HG02943 (cell line): ENCODE data around the gene LMO1.

ENCODE experiments used
- ATAC-seq: cut with Tn5 transposase; IDR thresholded peaks from one replicate; pipeline ENCODE4 v1.9.1; 2021; ENCODE audit warnings: mild to moderate bottlenecking, low read depth, moderate library complexity; ENCODE audit not compliant: unreplicated experiment

Gene LMO1

GRCh38 chr11:8230178-8230859, 33.4 kb downstream of the LMO1 start:
- no peak for ATAC-seq

DNA sequence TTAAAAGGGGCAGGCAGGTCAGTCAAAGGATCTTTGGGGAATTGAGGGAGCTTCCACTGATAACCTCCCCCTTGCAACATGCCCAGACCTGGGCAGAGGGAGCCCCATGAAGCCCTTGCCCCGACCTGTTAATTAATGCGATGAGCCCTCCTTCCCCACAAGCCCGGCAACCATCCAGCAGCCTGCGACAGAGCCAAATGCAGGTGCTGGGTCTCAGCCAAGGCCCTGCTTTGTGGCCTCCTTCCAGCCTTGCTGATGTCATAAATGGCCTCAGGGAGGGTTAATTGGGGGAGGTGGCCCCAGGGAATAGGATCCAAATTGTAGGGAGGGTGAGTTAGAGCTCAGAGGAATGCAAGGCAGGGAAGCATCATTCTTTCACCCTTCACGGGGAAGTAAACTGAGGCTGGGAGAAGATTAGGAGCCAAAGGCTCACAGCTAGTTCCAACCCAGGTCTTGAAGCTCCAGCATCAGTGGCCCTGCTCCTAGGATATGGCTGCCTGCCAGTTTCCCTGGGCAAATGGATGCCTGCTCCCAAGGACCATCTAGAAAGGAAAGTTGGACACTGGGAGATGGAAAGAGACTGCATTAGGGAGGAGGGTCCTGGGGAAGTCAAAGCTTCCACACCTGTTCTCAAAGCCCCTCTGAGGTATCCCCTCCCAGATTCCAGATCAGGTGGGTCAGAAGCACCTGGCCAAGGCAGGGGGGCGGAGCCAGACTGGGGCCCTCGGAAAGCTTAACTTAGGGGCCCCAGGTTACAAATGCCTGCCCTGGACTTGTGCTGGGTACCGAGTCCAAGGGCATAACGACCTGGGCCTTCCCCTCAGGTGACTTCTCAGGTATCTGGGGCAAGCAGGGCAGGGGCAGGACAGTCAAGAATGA, 34.1 kb downstream of the LMO1 start:
- ATAC-seq = no peak

DNA sequence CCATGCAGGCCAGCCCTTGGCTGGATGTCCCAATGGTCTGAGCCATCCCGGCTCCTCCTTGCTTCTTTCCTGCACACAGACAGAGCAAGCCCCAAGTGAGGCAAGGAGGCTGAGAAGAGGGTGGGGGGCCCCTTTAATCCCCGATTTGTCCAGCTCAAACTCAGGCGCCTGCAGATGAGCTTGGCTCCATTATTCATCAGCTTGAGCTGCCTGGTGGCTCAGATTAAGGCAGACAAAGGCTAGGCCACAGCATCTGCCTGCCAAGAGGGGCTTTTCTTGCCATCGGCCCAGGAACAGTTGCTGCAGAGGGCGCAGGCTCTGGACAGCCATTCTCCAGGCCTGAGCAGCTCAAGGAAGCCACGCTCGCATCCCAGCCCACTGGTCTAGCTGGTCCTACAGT, 35.4 kb downstream of the LMO1 start:
- no peak for ATAC-seq

- ATAC-seq = no peak
Measured at GRCh38 chr11:8227156-8228152, 36.2 kb downstream of the LMO1 start.

- ATAC-seq = no peak
Measured at GRCh38 chr11:8225589-8226036, 38.1 kb downstream of the LMO1 start.

DNA sequence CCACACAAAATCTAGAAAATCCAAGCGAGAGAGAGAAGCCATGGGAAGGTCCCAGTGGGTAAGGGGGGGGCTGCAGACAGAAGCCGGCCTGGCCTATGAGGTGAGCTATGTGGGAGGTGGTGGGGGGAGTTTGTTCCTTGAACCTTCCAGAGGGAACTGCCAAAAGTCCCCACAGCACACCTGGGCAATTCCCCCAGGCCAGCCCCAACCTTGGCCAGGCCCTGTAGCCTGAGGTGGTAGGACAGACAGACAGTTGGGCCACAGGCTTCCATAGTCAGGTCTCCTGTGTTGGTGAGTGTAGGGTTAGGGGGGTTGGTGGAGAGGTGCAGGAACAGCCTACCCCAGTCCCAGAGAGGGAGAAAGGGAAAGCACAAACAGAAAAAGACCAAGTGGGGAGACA, 39.0 kb downstream of the LMO1 start:
- no peak for ATAC-seq

DNA sequence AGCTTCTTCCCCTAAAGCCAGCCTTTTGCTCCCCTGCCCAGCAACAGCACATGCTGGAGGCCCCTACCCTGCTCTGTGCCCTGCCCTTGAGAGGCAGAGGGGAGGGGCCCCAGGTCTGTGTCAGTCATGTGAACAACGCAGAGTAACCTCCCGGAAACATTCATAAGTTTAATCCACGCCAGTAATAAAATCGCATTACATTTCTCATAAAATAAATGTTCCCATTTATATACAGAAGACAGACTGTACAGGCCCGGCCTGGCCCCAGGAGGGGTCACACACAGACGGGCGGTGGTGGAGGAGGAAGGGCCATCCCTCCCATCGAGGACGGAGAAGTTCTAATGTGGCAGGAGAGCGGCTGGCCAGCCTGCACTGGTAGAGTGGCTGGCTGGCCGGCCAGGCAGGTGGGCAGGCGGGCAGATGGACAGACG, 39.5 kb downstream of the LMO1 start:
- no peak for ATAC-seq

GRCh38 chr11:8223513-8223900, 40.2 kb downstream of the LMO1 start:
- ATAC-seq = no peak

GRCh38 chr11:8222820-8223512, 40.7 kb downstream of the LMO1 start:
- no peak for ATAC-seq

DNA sequence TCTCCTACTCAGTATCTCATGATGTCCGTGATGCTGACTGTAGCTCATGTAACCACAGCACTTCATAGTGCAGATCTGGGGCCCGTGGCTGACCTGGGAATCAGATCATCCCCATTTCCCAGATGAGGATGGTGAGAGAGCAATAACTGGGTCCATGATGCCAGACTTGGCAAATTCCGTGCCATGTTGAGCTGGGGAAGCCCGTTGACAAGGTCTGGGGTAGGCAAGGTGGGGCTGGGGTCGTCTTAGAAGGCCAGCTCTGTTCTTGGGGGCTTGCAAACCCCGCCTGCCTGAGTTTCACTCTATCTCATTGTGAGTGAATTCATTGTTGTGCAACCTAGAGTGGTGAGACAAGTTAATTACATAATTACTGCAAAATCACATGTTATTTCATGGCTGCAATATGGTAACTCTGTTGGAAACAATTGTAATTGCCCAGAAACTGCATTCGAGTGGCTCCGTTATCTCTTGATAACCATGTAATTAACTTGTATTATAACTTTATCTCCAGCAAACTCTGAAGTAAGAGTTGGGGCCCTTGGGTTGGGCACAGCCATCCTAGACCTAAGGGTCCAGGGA, 41.7 kb downstream of the LMO1 start:
- no peak for ATAC-seq

DNA sequence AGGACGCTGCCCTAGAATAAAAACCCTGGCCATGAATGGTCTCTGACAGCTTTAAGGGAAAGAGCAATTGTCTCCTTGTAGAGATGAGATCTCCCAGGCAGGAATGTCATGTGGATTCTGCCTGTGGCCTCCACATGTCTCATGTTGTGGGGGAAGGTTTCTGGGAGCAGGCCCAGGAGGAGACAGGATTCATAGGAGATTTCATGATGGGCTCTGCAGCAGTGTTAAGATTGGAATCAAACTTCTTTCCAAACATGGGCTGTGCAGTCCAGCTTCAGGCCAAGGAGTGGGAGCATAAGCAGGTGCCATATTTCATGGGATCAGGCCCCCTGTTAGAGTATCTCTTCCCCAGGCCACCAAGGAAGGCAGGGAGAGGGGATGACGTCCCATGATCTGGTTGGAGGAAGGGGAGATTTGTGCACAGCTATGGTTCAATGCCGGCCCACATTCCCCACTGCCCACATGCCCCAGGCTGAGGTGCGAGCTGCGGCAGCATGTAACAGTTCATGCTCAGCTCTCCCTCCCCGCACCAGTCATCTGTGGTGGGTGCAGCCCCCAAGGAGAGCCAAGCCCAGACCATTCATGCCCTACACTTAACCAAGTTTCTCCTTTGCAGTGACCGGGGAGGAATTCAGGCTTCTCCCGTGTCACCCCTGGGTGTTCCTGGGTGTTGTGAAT, 42.5 kb downstream of the LMO1 start:
- ATAC-seq = no peak

DNA sequence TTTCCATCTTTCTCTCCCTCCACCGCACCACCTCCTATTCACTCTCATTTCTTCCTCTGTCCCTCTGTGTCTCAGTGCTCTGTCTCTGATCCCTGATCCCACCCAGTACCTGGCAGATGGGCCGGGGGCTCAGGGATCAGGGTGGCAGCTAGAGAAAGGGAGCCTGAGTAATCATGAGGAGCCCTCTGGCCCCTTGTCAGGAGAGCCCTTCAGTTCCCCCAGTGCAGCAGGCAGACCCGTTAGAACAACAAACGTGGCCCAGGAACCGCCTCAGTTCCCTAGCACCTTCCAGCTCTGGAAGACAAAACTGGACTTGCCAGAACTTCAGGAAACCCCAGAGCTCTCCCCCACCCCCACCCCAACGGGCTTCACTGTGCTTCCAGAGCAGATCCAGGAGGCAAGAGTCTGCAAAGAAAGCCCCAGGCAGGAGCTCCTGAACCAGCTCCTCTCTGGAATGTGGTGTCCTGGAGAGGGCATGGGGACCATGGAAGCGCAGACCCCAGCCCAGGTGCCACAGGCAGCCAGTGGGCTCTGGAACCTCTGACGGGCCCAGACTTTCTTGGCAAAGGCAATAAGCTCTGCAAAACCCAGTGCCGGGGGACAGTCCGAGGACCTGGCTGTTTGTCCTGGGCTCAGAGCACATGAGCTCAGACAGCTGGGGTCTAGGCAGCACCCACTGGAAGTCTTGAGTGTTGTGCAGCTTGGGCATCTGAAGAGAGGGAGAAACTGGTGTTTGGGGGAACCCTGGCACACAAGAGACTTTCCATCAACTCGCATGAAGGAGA, 43.2 kb downstream of the LMO1 start:
- ATAC-seq = no peak

DNA sequence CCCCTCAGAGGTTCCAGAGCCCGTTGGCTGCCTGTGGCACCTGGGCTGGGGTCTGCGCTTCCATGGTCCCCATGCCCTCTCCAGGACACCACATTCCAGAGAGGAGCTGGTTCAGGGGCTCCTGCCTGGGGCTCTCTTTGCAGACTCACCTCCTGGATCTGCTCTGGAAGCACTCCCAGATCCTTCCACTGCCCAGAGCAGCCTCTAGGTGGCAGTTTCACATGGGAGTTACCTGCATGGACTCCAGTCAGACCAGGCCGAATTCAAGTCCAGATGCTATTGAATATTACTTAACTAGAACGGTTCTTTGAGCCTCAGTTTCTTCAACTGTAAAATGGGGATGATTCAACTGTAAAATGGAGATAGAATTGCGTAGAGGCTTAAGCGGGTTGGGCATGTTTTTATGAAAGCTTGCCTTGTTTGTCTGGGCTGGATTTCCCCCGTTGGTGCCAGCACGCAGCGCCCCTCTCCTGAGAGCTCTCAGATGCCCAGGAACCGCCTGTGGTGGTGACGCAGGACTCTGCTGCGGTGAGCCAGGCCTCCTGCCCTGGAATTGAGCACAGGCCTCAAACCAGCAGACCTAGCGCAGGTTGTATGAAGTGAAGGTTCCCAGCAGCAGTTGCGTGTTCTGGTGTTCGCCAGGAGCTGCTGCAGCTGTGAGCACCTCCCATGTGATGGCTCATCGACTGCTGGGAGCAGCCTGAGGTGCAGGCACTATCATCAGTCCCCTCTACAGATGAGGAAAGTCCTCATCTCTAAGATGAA, 44.2 kb downstream of the LMO1 start:
- ATAC-seq = no peak

GRCh38 chr11:8218840-8219239, 44.8 kb downstream of the LMO1 start:
- no peak for ATAC-seq

DNA sequence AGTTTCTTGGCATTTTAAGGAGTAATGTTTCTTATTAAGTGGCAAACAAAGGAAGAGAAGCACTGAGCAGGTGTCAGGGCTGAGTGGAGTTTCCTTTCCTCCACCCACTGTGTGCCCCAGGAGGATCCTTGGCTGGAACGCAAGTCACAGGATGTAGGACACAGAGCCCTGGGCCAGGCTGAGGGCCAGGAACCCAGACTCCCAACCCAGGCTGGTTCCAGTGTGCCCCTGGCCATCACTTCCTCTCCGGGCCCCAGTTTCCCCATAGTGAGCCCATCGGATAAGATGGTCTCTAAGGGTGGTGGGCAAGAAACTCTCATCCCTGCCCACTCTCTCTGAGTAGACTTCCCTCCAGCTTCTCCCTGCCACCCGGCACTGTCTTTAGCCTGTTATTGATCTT, 45.3 kb downstream of the LMO1 start:
- no peak for ATAC-seq

GRCh38 chr11:8217926-8218325, 45.8 kb downstream of the LMO1 start:
- no peak for ATAC-seq

DNA sequence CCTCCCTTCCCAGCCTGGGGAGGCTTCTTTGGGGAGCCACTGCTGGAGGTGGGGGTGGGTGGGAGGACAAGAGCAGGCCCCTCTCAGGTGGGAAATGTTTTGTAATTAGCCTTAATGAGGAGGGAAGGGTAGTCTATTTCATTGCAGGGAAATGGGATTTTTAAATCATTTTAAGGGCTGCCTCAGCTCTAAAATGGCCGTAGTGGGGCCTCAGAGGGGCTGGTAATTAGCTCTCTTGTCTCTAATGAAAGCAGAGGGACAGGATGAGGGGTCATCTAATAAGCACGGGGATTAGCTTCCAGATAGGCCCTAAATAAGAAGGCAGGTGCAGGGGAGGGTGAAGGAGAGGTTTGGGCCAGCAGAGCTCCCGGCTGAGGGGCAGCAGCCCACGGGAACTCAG, 46.5 kb downstream of the LMO1 start:
- ATAC-seq = no peak

GRCh38 chr11:8213376-8213775, 50.3 kb downstream of the LMO1 start:
- ATAC-seq = no peak
